Measurements from ENCODE around the gene CFAP97.

CFAP97 gene

DNA sequence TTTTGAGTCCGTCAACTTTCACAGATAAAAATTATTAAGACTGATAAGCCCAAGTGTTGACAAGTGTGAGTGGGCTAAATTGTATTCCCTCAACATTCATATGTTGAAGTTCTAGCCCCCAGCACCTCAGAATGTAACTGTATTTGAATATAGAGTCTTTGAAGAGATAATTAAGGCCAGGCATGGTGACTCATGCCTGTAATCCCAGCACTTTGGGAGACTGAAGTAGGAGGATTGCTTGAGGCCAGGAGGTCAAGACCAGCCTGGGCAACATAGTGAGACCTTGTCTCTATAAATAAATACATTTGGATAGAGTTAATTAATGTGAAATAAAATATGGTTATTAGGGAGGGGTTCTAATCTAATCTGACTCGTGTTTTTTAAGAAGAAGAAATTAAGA is 90.5 kb downstream of the CFAP97 start:
- H2AFZ ChIP-seq (ENCODE audit: low read depth, low read length, severe bottlenecking), result no peak overlapping the region
- H3K9ac ChIP-seq (ENCODE audit: low read length), result no peak overlapping the region
- H3K9me3 ChIP-seq (ENCODE audit: insufficient read depth, low read length), result no peaks in the 10 kb centered on the region
- no peaks in the 10 kb centered on the region for H3K36me3 ChIP-seq (ENCODE audit: low read length)
- no peak overlapping the region for H3K4me3 ChIP-seq (ENCODE audit: insufficient read depth, low read length, poor library complexity, severe bottlenecking)
- TF ChIP-seq, protein P1, sequence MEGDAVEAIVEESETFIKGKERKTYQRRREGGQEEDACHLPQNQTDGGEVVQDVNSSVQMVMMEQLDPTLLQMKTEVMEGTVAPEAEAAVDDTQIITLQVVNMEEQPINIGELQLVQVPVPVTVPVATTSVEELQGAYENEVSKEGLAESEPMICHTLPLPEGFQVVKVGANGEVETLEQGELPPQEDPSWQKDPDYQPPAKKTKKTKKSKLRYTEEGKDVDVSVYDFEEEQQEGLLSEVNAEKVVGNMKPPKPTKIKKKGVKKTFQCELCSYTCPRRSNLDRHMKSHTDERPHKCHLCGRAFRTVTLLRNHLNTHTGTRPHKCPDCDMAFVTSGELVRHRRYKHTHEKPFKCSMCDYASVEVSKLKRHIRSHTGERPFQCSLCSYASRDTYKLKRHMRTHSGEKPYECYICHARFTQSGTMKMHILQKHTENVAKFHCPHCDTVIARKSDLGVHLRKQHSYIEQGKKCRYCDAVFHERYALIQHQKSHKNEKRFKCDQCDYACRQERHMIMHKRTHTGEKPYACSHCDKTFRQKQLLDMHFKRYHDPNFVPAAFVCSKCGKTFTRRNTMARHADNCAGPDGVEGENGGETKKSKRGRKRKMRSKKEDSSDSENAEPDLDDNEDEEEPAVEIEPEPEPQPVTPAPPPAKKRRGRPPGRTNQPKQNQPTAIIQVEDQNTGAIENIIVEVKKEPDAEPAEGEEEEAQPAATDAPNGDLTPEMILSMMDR (IDR thresholded peaks at IDR 0.05; ENCODE audit: insufficient read depth, low read length, poor library complexity, severe bottlenecking), result no peak
- no peak for TF ChIP-seq EZH2phosphoT487 (conservative IDR thresholded peaks at IDR 0.05; ENCODE audit: low read length)
- no peaks in the 10 kb centered on the region for H3F3A ChIP-seq (ENCODE audit: insufficient read depth)
- H3K9me2 ChIP-seq (replicated peaks; ENCODE audit: insufficient read depth, low read length), result no peaks in the 10 kb centered on the region
- H3K79me2 ChIP-seq (ENCODE audit: insufficient read depth, low read length), result no peaks in the 10 kb centered on the region
- H3K4me2 ChIP-seq (ENCODE audit: low read depth, low read length, poor library complexity, severe bottlenecking), result no peak overlapping the region
- no peak overlapping the region for H3K27ac ChIP-seq (ENCODE audit: low read depth, low read length)
- no peaks in the 10 kb centered on the region for H3K27me3 ChIP-seq (ENCODE audit: low read length)
- H4K20me1 ChIP-seq (ENCODE audit: low read depth, low read length), result no peaks in the 10 kb centered on the region

GRCh38 chr4:185112104-185112503 is 91.7 kb downstream of the CFAP97 start:
- Histone ChIP-seq H2AFZ (ENCODE audit: low read depth, low read length, severe bottlenecking) (no peak overlapping the region), H4K20me1 (ENCODE audit: low read depth, low read length) (no peaks in the 10 kb centered on the region), H3K9ac (ENCODE audit: low read length) (no peak overlapping the region), H3K27ac (ENCODE audit: low read depth, low read length) (no peak overlapping the region), H3K79me2 (ENCODE audit: insufficient read depth, low read length) (no peaks in the 10 kb centered on the region), H3K9me3 (ENCODE audit: insufficient read depth, low read length) (no peaks in the 10 kb centered on the region), H3F3A (ENCODE audit: insufficient read depth) (no peaks in the 10 kb centered on the region), H3K27me3 (ENCODE audit: low read length) (no peaks in the 10 kb centered on the region), H3K36me3 (ENCODE audit: low read length) (no peaks in the 10 kb centered on the region), H3K9me2 (replicated peaks; ENCODE audit: insufficient read depth, low read length) (no peaks in the 10 kb centered on the region), H3K4me2 (ENCODE audit: low read depth, low read length, poor library complexity, severe bottlenecking) (no peak overlapping the region), H3K4me3 (ENCODE audit: insufficient read depth, low read length, poor library complexity, severe bottlenecking) (no peak overlapping the region)
- TF ChIP-seq, protein P1 (IDR thresholded peaks at IDR 0.05; ENCODE audit: insufficient read depth, low read length, poor library complexity, severe bottlenecking), result no peak
- TF ChIP-seq EZH2phosphoT487 (conservative IDR thresholded peaks at IDR 0.05; ENCODE audit: low read length), result no peak

DNA sequence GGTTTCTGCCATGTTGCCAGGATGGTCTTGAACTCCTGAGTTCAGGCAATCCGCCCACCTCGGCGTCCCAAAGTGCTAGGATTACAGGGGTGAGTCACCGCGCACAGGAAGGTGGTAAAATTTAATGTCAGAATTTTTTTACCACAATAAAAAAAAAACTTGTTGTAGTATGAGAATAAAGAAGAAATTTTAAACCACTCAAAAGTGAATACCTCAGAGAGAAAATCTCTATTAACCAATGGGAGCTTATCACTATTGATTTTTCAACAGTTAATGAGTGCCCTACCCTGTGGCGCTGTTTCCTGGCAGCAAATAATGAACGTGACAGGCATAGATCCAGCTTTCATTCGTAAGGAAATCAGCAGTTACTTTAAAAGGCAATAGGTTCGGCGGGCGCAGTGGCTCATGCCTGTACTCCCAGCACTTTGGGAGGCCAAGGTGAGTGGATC is 93.4 kb downstream of the CFAP97 start:
- Histone ChIP-seq H3K9me2 (replicated peaks; ENCODE audit: insufficient read depth, low read length) (no peaks in the 10 kb centered on the region), H3K27ac (ENCODE audit: low read depth, low read length) (no peak overlapping the region)
- TF ChIP-seq EZH2phosphoT487 (conservative IDR thresholded peaks at IDR 0.05; ENCODE audit: low read length), result no peak
- TF ChIP-seq, protein P1 (IDR thresholded peaks at IDR 0.05; ENCODE audit: insufficient read depth, low read length, poor library complexity, severe bottlenecking), result no peak

More for the DNA sequence above, 93.4 kb downstream of the CFAP97 start:
- no peaks in the 10 kb centered on the region for H3K36me3 ChIP-seq (ENCODE audit: low read length)
- no peak overlapping the region for H3K9ac ChIP-seq (ENCODE audit: low read length)
- H3F3A ChIP-seq (ENCODE audit: insufficient read depth), result no peaks in the 10 kb centered on the region
- H2AFZ ChIP-seq (ENCODE audit: low read depth, low read length, severe bottlenecking), result no peak overlapping the region
- H3K4me3 ChIP-seq (ENCODE audit: insufficient read depth, low read length, poor library complexity, severe bottlenecking), result no peak overlapping the region
- no peaks in the 10 kb centered on the region for H3K27me3 ChIP-seq (ENCODE audit: low read length)
- no peaks in the 10 kb centered on the region for H4K20me1 ChIP-seq (ENCODE audit: low read depth, low read length)
- no peaks in the 10 kb centered on the region for H3K79me2 ChIP-seq (ENCODE audit: insufficient read depth, low read length)
- H3K9me3 ChIP-seq (ENCODE audit: insufficient read depth, low read length), result no peaks in the 10 kb centered on the region
- H3K4me2 ChIP-seq (ENCODE audit: low read depth, low read length, poor library complexity, severe bottlenecking), result no peak overlapping the region

Data from SU-DHL-6 (cell line).